H1 (cell line): Measurements from ENCODE around the gene COL27A1. TPM values are rescaled to one million over a fixed set of nuclear protein-coding genes. Genes with fewer than 3 reads are reported as not detected.
A peak's percentile ranks its signal among the peaks of the same experiment; 100 is the strongest.

Source experiments
- CTCF ChIA-PET: fragments of 300-600 bp; sonication (Branson Sonifier 250); formaldehyde crosslinking; loops from one replicate; lab custom pipeline; 2021; ENCODE audit not compliant: partially characterized antibody; lab: Charles Lee
- POLR2A ChIA-PET: fragments of 300-600 bp; sonication (Branson Sonifier 250); formaldehyde crosslinking; loops from one replicate; lab custom pipeline; 2021; ENCODE audit warnings: inconsistent platforms; ENCODE audit not compliant: partially characterized antibody; lab: Charles Lee
- DNase-seq, 2 experiments: peaks; one replicate each; pipeline versions ENCODE4 v3.0.0 to v3.0.0-alpha.2; 2010 to 2022; ENCODE audit warnings: low spot score in 2 of 2, low read depth in 1 of 2, mixed read lengths in 1 of 2
- FAIRE-seq: peaks from 2 replicates; lab custom pipeline; 2011; peaks lifted over from hg19 to GRCh38; lab: Jason Lieb, UNC
- H2AFZ ChIP-seq: 2 replicates; pipeline ENCODE4 v1.8.1; 2012; ENCODE audit warnings: low read length, inconsistent platforms
- H2AK5ac ChIP-seq: 2 replicates; pipeline ENCODE4 v1.6.1; 2013; ENCODE audit warnings: low read depth, low read length
- H2BK120ac ChIP-seq: replicated peaks from 2 replicates; pipeline ENCODE3; 2013; ENCODE audit warnings: low read depth, low read length, inconsistent platforms
- H2BK12ac ChIP-seq: 2 replicates; pipeline ENCODE4 v1.6.1; 2013; ENCODE audit warnings: low read depth, low read length
- H2BK15ac ChIP-seq: 2 replicates; pipeline ENCODE4 v1.6.1; 2013; ENCODE audit warnings: low read length
- H2BK20ac ChIP-seq: 2 replicates; pipeline ENCODE4 v1.6.1; 2013; ENCODE audit warnings: low read length
- H2BK5ac ChIP-seq: 2 replicates; pipeline ENCODE4 v1.6.1; 2013; ENCODE audit warnings: low read depth, low read length
- H3K14ac ChIP-seq: 2 replicates; pipeline ENCODE4 v1.6.1; 2013; ENCODE audit warnings: inconsistent platforms; ENCODE audit not compliant: insufficient read length
- H3K18ac ChIP-seq: 2 replicates; pipeline ENCODE4 v1.6.1; 2013; ENCODE audit warnings: low read length; ENCODE audit errors: extremely low read depth
- H3K23ac ChIP-seq: 2 replicates; pipeline ENCODE4 v1.6.1; 2013; ENCODE audit warnings: inconsistent platforms; ENCODE audit not compliant: insufficient read length
- H3K23me2 ChIP-seq: 2 replicates; pipeline ENCODE4 v1.6.1; 2013; ENCODE audit warnings: low read depth, low read length
- H3K27ac ChIP-seq: 2 replicates; pipeline ENCODE4 v1.6.1; 2011; ENCODE audit warnings: low read depth, low read length, inconsistent platforms
- H3K27me3 ChIP-seq, 4 experiments: replicated peaks in 1 of 4; 1 replicate in 1 of 4; 2 replicates in 3 of 4; pipeline versions ENCODE4 v1.6.1 to v1.8.1; 2011 to 2013; ENCODE audit warnings: low read length in 3 of 4, mild to moderate bottlenecking in 3 of 4, inconsistent platforms in 2 of 4, mixed read lengths in 2 of 4, moderate library complexity in 1 of 4; ENCODE audit not compliant: control insufficient read depth in 3 of 4, insufficient read depth in 3 of 4; ENCODE audit errors: extremely low read depth in 1 of 4
- H3K36me3 ChIP-seq, 4 experiments: 2 replicates each; pipeline versions ENCODE4 v1.6.1 to v1.8.1; 2011 to 2013; ENCODE audit warnings: mild to moderate bottlenecking in 4 of 4, low read length in 3 of 4, moderate library complexity in 2 of 4, control low read depth in 1 of 4, inconsistent platforms in 1 of 4; ENCODE audit not compliant: insufficient read depth in 4 of 4, control insufficient read depth in 2 of 4
- H3K4ac ChIP-seq: replicated peaks from 2 replicates; pipeline ENCODE3; 2013; ENCODE audit warnings: low read length, low read depth, mixed read lengths, inconsistent platforms; ENCODE audit not compliant: insufficient read length
- H3K4me1 ChIP-seq, 4 experiments: replicated peaks in 1 of 4; 1 replicate in 1 of 4; 2 replicates in 3 of 4; pipeline versions ENCODE4 v1.6.1 to v1.8.1; 2011 to 2013; ENCODE audit warnings: low read length in 3 of 4, inconsistent platforms in 2 of 4, mixed read lengths in 1 of 4; ENCODE audit not compliant: insufficient read depth in 4 of 4, control insufficient read depth in 3 of 4
- H3K4me2 ChIP-seq, 2 experiments: 2 replicates each; pipeline versions ENCODE4 v1.6.1 to v1.8.1; 2011 to 2013; ENCODE audit warnings: low read depth in 2 of 2, low read length in 2 of 2, control low read depth in 1 of 2, inconsistent platforms in 1 of 2, mild to moderate bottlenecking in 1 of 2; ENCODE audit not compliant: insufficient read depth in 1 of 2
- H3K4me3 ChIP-seq, 4 experiments: fragments of 200-600, 300-600 bp in 1 of 4; sonication (generic), shearing (Covaris generic), sonication (Bioruptor Twin) in 1 of 4; 2 replicates each; pipeline versions ENCODE4 v1.5.1 to v1.8.1; 2011 to 2016; ENCODE audit warnings: low read length in 4 of 4, low read depth in 3 of 4, control low read depth in 2 of 4, inconsistent platforms in 2 of 4, mild to moderate bottlenecking in 2 of 4, mixed read lengths in 1 of 4, moderate library complexity in 1 of 4; ENCODE audit not compliant: insufficient read depth in 2 of 4; ENCODE audit errors: extremely low read depth in 1 of 4
- H3K56ac ChIP-seq: replicated peaks from 2 replicates; pipeline ENCODE3; 2013; ENCODE audit warnings: low read depth, mild to moderate bottlenecking, mixed read lengths, low read length, inconsistent platforms; ENCODE audit not compliant: insufficient read length
- H3K79me1 ChIP-seq: 2 replicates; pipeline ENCODE4 v1.6.1; 2013; ENCODE audit warnings: low read depth, low read length, control low read depth
- H3K79me2 ChIP-seq, 2 experiments: 2 replicates each; pipeline versions ENCODE4 v1.6.1 to v1.8.1; 2012 to 2013; ENCODE audit warnings: low read length in 2 of 2, mild to moderate bottlenecking in 2 of 2, inconsistent platforms in 1 of 2; ENCODE audit not compliant: insufficient read depth in 2 of 2, control insufficient read depth in 1 of 2
- H3K9ac ChIP-seq, 4 experiments: replicated peaks in 1 of 4; 1 replicate in 1 of 4; 2 replicates in 3 of 4; pipeline versions ENCODE4 v1.6.1 to v1.8.1; 2011 to 2013; ENCODE audit warnings: low read depth in 3 of 4, low read length in 3 of 4, control low read depth in 2 of 4, mild to moderate bottlenecking in 2 of 4, moderate library complexity in 2 of 4, inconsistent platforms in 1 of 4; ENCODE audit errors: extremely low read depth in 1 of 4
- H3K9me3 ChIP-seq, 2 experiments: 2 replicates each; pipeline versions ENCODE4 v1.6.1 to v1.8.1; 2012 to 2013; ENCODE audit warnings: mild to moderate bottlenecking in 2 of 2, moderate library complexity in 2 of 2, control low read depth in 1 of 2, inconsistent platforms in 1 of 2, low read depth in 1 of 2, low read length in 1 of 2, mixed read lengths in 1 of 2; ENCODE audit not compliant: insufficient read depth in 2 of 2
- H4K20me1 ChIP-seq, 2 experiments: replicated peaks in 1 of 2; 2 replicates each; pipeline versions ENCODE3 to v1.8.1; 2011 to 2013; ENCODE audit warnings: inconsistent platforms in 2 of 2, low read length in 2 of 2, mild to moderate bottlenecking in 1 of 2; ENCODE audit not compliant: insufficient read depth in 2 of 2, control insufficient read depth in 1 of 2
- H4K5ac ChIP-seq: 2 replicates; pipeline ENCODE4 v1.6.1; 2013; ENCODE audit warnings: low read length, low read depth, mixed read lengths, inconsistent platforms; ENCODE audit not compliant: insufficient read length
- H4K8ac ChIP-seq: 2 replicates; pipeline ENCODE4 v1.8.0; 2013; ENCODE audit warnings: mild to moderate bottlenecking, moderate library complexity, low read length, inconsistent platforms; ENCODE audit not compliant: insufficient read depth; ENCODE audit errors: extremely low read depth
- H4K91ac ChIP-seq: replicated peaks from 2 replicates; pipeline ENCODE3; 2013; ENCODE audit warnings: low read length, mixed read lengths, inconsistent platforms; ENCODE audit not compliant: insufficient read length
- CHD2 ChIP-seq: IDR thresholded peaks from 2 replicates; pipeline ENCODE4 v1.6.1; 2012; ENCODE audit warnings: low read length, improper control_type of control experiment
- CREB1 ChIP-seq: IDR thresholded peaks from 2 replicates; pipeline ENCODE4 v1.6.1; 2012; ENCODE audit warnings: inconsistent platforms
- E2F6 ChIP-seq: IDR thresholded peaks from 2 replicates; pipeline ENCODE4 v1.6.1; 2012; ENCODE audit warnings: inconsistent platforms
- FOSL1 ChIP-seq: IDR thresholded peaks from 2 replicates; pipeline ENCODE4 v1.6.1; 2011; ENCODE audit warnings: mild to moderate bottlenecking, low read depth, low read length, moderate library complexity; ENCODE audit not compliant: insufficient read depth
- KDM4A ChIP-seq: IDR thresholded peaks from one replicate; pipeline ENCODE4 v1.7.1; 2012; ENCODE audit warnings: low read depth, mild to moderate bottlenecking, moderate library complexity, low read length, inconsistent platforms; ENCODE audit not compliant: severe bottlenecking
- NANOG ChIP-seq: IDR thresholded peaks from 2 replicates; pipeline ENCODE4 v1.6.1; 2011; ENCODE audit warnings: low read length, low read depth, mild to moderate bottlenecking, inconsistent platforms; ENCODE audit not compliant: insufficient read depth, poor library complexity, severe bottlenecking
- PHF8 ChIP-seq: fragments of 200-600 bp; sonication (generic); conservative IDR thresholded peaks from 2 replicates; pipeline ENCODE4 v1.7.1; 2012; ENCODE audit warnings: low read depth, mild to moderate bottlenecking, inconsistent platforms, low read length, moderate library complexity
- RAD21 ChIP-seq, 2 experiments: IDR thresholded peaks in 1 of 2; conservative IDR thresholded peaks in 1 of 2; 2 replicates each; pipeline ENCODE4 v1.6.1; 2011; ENCODE audit warnings: low read depth in 2 of 2, low read length in 2 of 2, improper control_type of control experiment in 1 of 2, inconsistent platforms in 1 of 2, mild to moderate bottlenecking in 1 of 2, moderate library complexity in 1 of 2
- SP2 ChIP-seq: IDR thresholded peaks from 2 replicates; pipeline ENCODE4 v1.6.1; 2012; ENCODE audit warnings: mild to moderate bottlenecking, low read length, inconsistent platforms
- WGBS, 2 experiments: shearing (Covaris generic) in 1 of 2; methylation state at CpG; one replicate each; pipeline versions ENCODE4 v1.1.6 to v1.1.7; 2013 to 2015; ENCODE audit warnings: low lambda C conversion rate in 2 of 2, mixed read lengths in 2 of 2, inconsistent platforms in 1 of 2, low coverage in 1 of 2, missing lambda C conversion rate in 1 of 2; ENCODE audit not compliant: insufficient replicate concordance in 2 of 2, insufficient coverage in 1 of 2, insufficient read length in 1 of 2; ENCODE audit errors: extremely low coverage in 1 of 2, missing lambda C conversion rate in 1 of 2; 5-methylcytosine and 5-hydroxymethylcytosine counted together
- polyA plus RNA-seq, 7 experiments: library from polyadenylated mRNA; depleted of rRNA in 3 of 7; stranded (reverse) in 5 of 7; unstranded in 2 of 7; fragments of >200 nt in 5 of 7; fragments of 200-250 nt in 2 of 7; gene quantifications; 1 replicate in 5 of 7; 2 replicates in 1 of 7; 4 replicates in 1 of 7; pipeline versions ENCODE4 v1.2.1 to v1.2.3, GENCODE V29; 2011 to 2013; ENCODE audit warnings: missing spikeins in 2 of 7, mixed read lengths in 2 of 7
- total RNA-seq: library from RNA; stranded (reverse); fragmentation: NEBNext Ultra II Directional; extraction: Animal tissue kit (Norgen Biotek cat#: 25700); gene quantifications from 2 replicates; pipeline ENCODE4 v1.2.1, GENCODE V29; 2021
- TF ChIP-seq, protein P1 (sequence below), 3 experiments: IDR thresholded peaks; 1 replicate in 2 of 3; 2 replicates in 1 of 3; pipeline versions ENCODE4 v1.5.1 to v1.6.1; 2011; ENCODE audit warnings: low read length in 3 of 3, mild to moderate bottlenecking in 3 of 3, inconsistent platforms in 2 of 3, low read depth in 1 of 3, moderate library complexity in 1 of 3; ENCODE audit not compliant: insufficient read depth in 1 of 3; ENCODE audit errors: control extremely low read depth in 1 of 3

The COL27A1 gene
- total and polyA plus RNA-seq, 2 of the 8 experiments (the other 6 are each of a cell fraction or from before 2014, with no cell fraction given) = 15.1 to 22.8 TPM

GRCh38 chr9:114132550-114132918, 22.8 kb upstream of the COL27A1 start:
- Histone ChIP-seq H3K4me1 (peaks cover 0 to 2% (median 0%) of the 10 kb centered on the region in 4 experiments; a peak in 2 of 7 replicates), H3K4me3 (no peak overlapping the region), H3K23me2 (peaks cover 2% of the 10 kb centered on the region; the same call in 1 of the 2 replicates), H3K4ac (no peak overlapping the region), H4K20me1 (no peaks in the 10 kb centered on the region), H2BK5ac (no peak overlapping the region), H3K27me3 (no peaks in the 10 kb centered on the region; a peak in 1 of 7 replicates), H3K36me3 (no peaks in the 10 kb centered on the region), H3K56ac (no peak overlapping the region), H4K91ac (no peak overlapping the region), H3K9ac (no peak overlapping the region), H2BK120ac (no peak overlapping the region), H3K23ac (no peak overlapping the region), H3K9me3 (no peaks in the 10 kb centered on the region), H4K8ac (no peak overlapping the region), H2BK20ac (no peak overlapping the region), H3K14ac (no peak overlapping the region), H2BK12ac (no peak overlapping the region), H3K79me2 (no peaks in the 10 kb centered on the region), H2AK5ac (peak overlapping the region; percentile 76; the same call in 1 of the 2 replicates), H3K79me1 (no peaks in the 10 kb centered on the region), H3K18ac (0 out of 2 replicates have a peak overlapping the region, but pooled peaks have one; percentile 6), H3K27ac (no peak overlapping the region), H3K4me2 (no peak overlapping the region), H2AFZ (0 out of 2 replicates have a peak overlapping the region, but pooled peaks have one; percentile 40), H4K5ac (no peak overlapping the region), H2BK15ac (no peak overlapping the region)
- POLR2A ChIA-PET = interaction anchor here (0.7 to 1.3 kb wide), 4 partner anchors 9 to 23 kb away, joined by 3 read pairs; partner anchors contain the start of gene COL27A1
- CTCF ChIA-PET = interaction anchor here (0.8 to 4.4 kb wide), 10 partner anchors 9 to 172 kb away, joined by 3 to 24 read pairs (median 4); no protein-coding TSS in a partner anchor
- DNase-seq (no peak), FAIRE-seq (no peak)
- 97% methylated on average over 7 of the region's 7 CpGs; no CpG with 5 or more reads in 1 of the 2 experiments for WGBS, 2 experiments
- TF ChIP-seq PHF8 = no peak
- TF ChIP-seq KDM4A = no peak
- TF ChIP-seq CHD2 = no peak
- TF ChIP-seq FOSL1 = no peak
- TF ChIP-seq, protein P1, sequence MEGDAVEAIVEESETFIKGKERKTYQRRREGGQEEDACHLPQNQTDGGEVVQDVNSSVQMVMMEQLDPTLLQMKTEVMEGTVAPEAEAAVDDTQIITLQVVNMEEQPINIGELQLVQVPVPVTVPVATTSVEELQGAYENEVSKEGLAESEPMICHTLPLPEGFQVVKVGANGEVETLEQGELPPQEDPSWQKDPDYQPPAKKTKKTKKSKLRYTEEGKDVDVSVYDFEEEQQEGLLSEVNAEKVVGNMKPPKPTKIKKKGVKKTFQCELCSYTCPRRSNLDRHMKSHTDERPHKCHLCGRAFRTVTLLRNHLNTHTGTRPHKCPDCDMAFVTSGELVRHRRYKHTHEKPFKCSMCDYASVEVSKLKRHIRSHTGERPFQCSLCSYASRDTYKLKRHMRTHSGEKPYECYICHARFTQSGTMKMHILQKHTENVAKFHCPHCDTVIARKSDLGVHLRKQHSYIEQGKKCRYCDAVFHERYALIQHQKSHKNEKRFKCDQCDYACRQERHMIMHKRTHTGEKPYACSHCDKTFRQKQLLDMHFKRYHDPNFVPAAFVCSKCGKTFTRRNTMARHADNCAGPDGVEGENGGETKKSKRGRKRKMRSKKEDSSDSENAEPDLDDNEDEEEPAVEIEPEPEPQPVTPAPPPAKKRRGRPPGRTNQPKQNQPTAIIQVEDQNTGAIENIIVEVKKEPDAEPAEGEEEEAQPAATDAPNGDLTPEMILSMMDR (IDR thresholded peaks at IDR 0.05; ENCODE audit: control extremely low read depth in 1 of 3, insufficient read depth in 1 of 3, low read depth in 1 of 3, low read length in 3 of 3) = no peak
- no peak for TF ChIP-seq SP2
- no peak for TF ChIP-seq E2F6
- no peak for TF ChIP-seq NANOG
- TF ChIP-seq CREB1 = no peak
- TF ChIP-seq RAD21 (IDR thresholded peaks at IDR 0.05 in 1 of 2, conservative IDR thresholded peaks at IDR 0.05 in 1 of 2; ENCODE audit: low read depth in 2 of 2, low read length in 2 of 2) = no peak
